ENCODE results near the gene CCDC175.

DNA sequence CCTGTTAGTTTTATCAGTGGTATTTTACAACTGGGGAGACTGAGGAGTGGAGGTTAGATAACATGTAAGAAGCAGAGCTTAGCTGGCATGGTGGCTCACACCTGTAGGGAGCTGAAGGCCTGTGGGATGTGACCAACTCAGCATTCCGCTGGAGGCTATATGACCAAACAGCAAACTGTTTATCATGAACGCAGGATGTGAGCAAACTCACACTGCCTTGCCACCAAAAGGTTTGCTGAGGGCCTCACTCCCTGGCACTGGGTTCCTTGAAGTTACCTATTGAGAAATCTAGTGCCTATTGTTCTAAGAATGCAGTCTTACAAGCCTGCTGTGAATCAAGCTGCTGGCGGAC lies 68.9 kb downstream of the CCDC175 start:
- TF ChIP-seq, protein P1, sequence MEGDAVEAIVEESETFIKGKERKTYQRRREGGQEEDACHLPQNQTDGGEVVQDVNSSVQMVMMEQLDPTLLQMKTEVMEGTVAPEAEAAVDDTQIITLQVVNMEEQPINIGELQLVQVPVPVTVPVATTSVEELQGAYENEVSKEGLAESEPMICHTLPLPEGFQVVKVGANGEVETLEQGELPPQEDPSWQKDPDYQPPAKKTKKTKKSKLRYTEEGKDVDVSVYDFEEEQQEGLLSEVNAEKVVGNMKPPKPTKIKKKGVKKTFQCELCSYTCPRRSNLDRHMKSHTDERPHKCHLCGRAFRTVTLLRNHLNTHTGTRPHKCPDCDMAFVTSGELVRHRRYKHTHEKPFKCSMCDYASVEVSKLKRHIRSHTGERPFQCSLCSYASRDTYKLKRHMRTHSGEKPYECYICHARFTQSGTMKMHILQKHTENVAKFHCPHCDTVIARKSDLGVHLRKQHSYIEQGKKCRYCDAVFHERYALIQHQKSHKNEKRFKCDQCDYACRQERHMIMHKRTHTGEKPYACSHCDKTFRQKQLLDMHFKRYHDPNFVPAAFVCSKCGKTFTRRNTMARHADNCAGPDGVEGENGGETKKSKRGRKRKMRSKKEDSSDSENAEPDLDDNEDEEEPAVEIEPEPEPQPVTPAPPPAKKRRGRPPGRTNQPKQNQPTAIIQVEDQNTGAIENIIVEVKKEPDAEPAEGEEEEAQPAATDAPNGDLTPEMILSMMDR (IDR thresholded peaks at IDR 0.05) = no peak
- no peak for TF ChIP-seq POLR2A (IDR thresholded peaks at IDR 0.05)
